NT2/D1 (cell line): ENCODE measurements around the gene GNG12.

Experiments
- DNase-seq: peaks from one replicate; pipeline ENCODE4 v3.0.0-alpha.2; 2011; ENCODE audit warnings: low read depth, low spot score
- H3K27me3 ChIP-seq: 2 replicates; pipeline ENCODE4 v1.6.0; 2011; ENCODE audit warnings: mild to moderate bottlenecking; ENCODE audit not compliant: insufficient read length, insufficient read depth
- H3K36me3 ChIP-seq: 2 replicates; pipeline ENCODE4 v1.6.1; 2011; ENCODE audit warnings: mild to moderate bottlenecking, low read length, mixed read lengths; ENCODE audit not compliant: insufficient read depth, insufficient read length
- H3K4me1 ChIP-seq: 2 replicates; pipeline ENCODE4 v1.5.1; 2011; ENCODE audit not compliant: insufficient read depth, insufficient read length
- H3K4me3 ChIP-seq: 2 replicates; pipeline ENCODE4 v1.5.1; 2011; ENCODE audit warnings: low read depth; ENCODE audit not compliant: insufficient read length
- H3K9ac ChIP-seq: 2 replicates; pipeline ENCODE4 v1.6.0; 2011; ENCODE audit warnings: low read depth; ENCODE audit not compliant: insufficient read length
- H3K9me3 ChIP-seq: 2 replicates; pipeline ENCODE4 v1.5.1; 2011; ENCODE audit warnings: mild to moderate bottlenecking, low read length; ENCODE audit not compliant: insufficient read depth
- SUZ12 ChIP-seq: IDR thresholded peaks from 2 replicates; pipeline ENCODE4 v1.6.1; 2011; ENCODE audit not compliant: insufficient read length, insufficient read depth; ENCODE audit errors: extremely low read depth
- YY1 ChIP-seq: IDR thresholded peaks from 2 replicates; pipeline ENCODE4 v1.6.1; 2011; ENCODE audit not compliant: insufficient read length, insufficient read depth
- ZNF274 ChIP-seq: IDR thresholded peaks from 2 replicates; pipeline ENCODE4 v1.6.1; 2011; ENCODE audit warnings: mild to moderate bottlenecking, low read depth, low read length

The GNG12 gene

DNA sequence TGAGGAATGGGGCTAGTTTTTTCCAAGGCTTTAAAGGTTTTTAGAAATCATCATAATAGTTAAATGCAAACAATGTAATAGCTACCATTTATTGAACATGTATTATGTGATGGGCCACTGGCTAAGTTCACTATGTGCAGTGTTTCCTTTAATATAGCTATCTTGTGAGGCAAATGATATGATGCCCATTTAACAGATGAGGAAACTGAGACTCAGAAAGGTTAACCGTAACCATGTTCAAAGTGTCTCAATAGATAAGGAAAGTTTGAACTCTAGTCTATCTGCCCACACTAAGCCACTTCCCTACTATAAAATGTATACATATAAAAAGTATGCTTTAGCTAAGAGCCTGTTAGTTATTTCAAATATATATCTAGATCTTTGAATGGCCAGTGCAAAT, 64.8 kb downstream of the GNG12 start:
- H3K27me3 ChIP-seq = no peaks in the 10 kb centered on the region
- peaks cover 10% of the 10 kb centered on the region for H3K36me3 ChIP-seq
- no peak for TF ChIP-seq ZNF274
- no peak for TF ChIP-seq SUZ12
- TF ChIP-seq YY1 = no peak
- H3K9ac ChIP-seq = no peak overlapping the region
- no peak overlapping the region for H3K4me3 ChIP-seq
- H3K9me3 ChIP-seq = no peaks in the 10 kb centered on the region
- peaks cover 6% of the 10 kb centered on the region for H3K4me1 ChIP-seq
- DNase-seq = no peak

DNA sequence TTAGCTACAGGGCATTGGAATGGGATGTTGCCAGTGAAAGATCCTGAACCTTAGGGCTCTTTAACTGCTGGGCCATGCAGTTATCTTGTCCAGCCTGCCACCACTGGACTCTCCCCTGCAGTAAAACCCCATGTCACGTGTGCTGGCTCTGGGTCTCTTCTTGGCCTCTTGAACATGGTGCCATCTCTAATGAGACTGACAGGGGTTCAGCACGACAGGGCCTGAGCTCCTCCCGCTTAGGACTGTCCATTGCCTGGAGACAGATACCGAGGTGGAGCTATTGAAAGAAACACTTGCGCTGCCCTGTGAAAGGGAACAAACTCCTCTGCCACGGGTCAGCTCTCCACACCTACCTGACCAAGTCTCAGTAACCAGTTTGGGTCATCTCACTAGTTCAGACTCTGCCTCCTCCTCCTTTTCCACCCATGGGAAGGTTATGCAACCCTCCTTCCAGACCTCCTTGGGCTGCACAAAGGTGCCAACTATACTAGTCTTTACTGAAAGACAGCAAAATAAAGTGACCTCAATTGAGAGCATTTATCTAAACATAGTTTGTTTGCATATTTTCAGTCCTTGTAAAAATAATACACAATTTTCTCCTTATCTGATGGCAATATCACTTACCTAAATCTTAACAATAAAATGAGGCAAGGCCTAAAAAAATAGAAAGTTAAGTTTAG, 66.0 kb downstream of the GNG12 start:
- no peak for TF ChIP-seq YY1
- no peak for TF ChIP-seq SUZ12
- TF ChIP-seq ZNF274 = no peak
- no peak for DNase-seq
- peaks cover 9% of the 10 kb centered on the region for H3K36me3 ChIP-seq
- H3K4me1 ChIP-seq = peaks cover 6% of the 10 kb centered on the region
- no peaks in the 10 kb centered on the region for H3K9me3 ChIP-seq
- no peak overlapping the region for H3K9ac ChIP-seq
- no peaks in the 10 kb centered on the region for H3K27me3 ChIP-seq
- H3K4me3 ChIP-seq = no peak overlapping the region

DNA sequence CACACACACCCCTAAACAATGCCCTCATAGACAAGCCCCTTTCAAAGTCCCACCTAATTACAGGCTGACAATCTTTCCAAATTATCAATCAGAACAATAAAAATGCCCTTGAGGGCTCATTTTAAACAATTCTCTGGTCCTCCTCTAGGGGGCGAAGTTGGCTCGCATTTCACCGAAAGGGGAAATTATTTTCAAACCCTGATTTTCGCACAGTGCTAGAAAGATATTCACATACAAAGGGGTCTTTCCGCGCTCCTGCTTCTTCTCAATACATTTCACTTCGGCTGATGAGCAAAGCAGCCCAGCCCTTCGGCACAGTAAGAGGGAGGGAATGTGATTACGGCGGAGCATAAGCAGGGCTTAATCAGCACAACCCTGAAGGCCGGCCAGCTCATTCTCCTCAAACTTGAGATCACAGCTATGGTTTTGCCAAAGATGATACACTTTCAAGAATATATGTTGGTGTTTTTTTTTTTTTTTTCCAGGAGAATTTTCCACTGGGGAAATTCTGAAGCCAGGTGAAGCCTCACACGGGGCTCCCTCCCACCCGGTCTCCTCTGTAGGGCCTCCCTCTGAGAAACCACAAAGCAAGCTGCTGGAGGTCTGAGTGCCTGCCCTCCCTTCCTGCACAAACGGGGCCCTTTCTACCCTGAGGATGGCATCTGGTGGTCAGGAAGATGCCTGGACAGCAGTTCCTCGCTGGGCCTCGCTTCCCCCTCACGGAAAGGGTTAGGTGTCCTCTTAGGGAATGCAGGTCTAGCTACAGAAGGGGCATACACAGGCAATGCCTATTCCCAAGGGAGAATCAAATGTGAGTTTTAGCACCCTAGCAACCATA, 66.9 kb downstream of the GNG12 start:
- H3K9me3 ChIP-seq = no peaks in the 10 kb centered on the region
- no peak for DNase-seq
- TF ChIP-seq ZNF274 = no peak
- TF ChIP-seq SUZ12 = no peak
- no peak for TF ChIP-seq YY1
- H3K9ac ChIP-seq = peak overlapping the region; percentile 53
- H3K27me3 ChIP-seq = no peaks in the 10 kb centered on the region
- peaks cover 6% of the 10 kb centered on the region for H3K4me1 ChIP-seq
- H3K4me3 ChIP-seq = peak overlapping the region; percentile 11
- peaks cover 7% of the 10 kb centered on the region for H3K36me3 ChIP-seq

DNA sequence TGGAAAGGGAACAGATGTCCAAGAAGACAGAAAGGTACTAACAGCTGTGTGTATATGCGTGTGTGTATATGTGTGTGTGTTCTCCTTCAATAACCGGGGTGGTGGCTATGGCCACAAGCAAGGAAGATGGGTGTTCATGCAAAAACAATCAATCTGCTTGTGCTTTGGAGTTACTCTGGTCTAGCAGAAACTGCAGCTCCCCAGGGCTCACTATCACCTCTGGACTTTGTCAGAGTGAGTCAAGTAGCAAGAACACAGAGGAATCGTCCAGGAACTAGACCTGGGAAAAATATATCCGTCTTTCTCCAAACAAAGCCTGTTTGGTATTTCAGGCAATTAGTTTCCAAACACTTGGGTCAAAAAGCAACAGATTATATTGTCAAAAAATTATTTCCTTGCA, 68.6 kb downstream of the GNG12 start:
- DNase-seq = no peak

DNA sequence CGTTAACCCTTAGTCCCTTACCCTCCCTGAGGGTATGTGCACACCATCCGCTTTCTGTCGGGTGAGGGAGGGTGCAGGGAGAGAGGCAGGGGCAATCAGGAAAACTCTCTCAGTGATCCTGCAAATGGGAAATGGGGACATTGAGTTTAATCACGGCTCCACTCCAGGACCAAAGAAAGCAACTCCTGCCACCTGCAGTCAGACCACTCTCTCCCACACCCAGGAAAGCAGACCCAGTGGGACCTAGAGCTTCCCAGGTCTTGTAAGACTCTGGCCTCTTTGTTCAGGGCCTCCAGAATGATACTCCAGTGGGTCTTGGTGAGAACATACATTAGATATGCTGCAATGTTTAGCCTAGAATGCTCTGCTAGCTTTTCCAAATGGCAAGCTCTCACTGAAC, 71.5 kb downstream of the GNG12 start:
- H3K4me3 ChIP-seq = no peak overlapping the region

More for the DNA sequence above, 68.6 kb downstream of the GNG12 start:
- no peak overlapping the region for H3K4me3 ChIP-seq
- no peak overlapping the region for H3K9ac ChIP-seq
- H3K36me3 ChIP-seq = peaks cover 3% of the 10 kb centered on the region
- H3K4me1 ChIP-seq = peaks cover 9% of the 10 kb centered on the region
- H3K27me3 ChIP-seq = no peaks in the 10 kb centered on the region
- H3K9me3 ChIP-seq = no peaks in the 10 kb centered on the region
- no peak for TF ChIP-seq YY1
- no peak for TF ChIP-seq SUZ12
- no peak for TF ChIP-seq ZNF274

DNA sequence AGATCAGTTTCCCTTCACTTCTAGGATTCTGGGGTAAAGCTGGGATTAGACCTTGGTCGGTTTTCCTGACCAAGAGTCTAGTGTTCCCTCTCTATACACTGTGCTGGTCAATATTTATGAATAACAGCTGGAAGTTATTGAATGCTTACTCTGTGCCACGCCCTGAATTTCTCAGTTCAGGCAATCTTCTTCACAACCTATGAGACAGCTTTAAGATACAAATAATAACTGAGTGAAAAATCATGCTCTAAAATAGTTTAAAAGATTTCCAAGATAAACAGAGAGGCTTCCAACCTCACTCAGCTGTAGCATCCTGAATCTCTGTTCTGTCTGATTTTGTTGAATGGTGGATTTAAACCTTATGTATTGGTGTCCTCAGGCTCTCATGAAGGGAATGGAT, 72.2 kb downstream of the GNG12 start:
- no peaks in the 10 kb centered on the region for H3K9me3 ChIP-seq
- no peak overlapping the region for H3K9ac ChIP-seq
- H3K4me1 ChIP-seq = peaks cover 3% of the 10 kb centered on the region
- H3K27me3 ChIP-seq = no peaks in the 10 kb centered on the region
- peaks cover 6% of the 10 kb centered on the region for H3K36me3 ChIP-seq
- DNase-seq = no peak
- TF ChIP-seq ZNF274 = no peak
- TF ChIP-seq YY1 = no peak
- no peak for TF ChIP-seq SUZ12
- H3K4me3 ChIP-seq = no peak overlapping the region

More for the DNA sequence above, 71.5 kb downstream of the GNG12 start:
- H3K36me3 ChIP-seq = peaks cover 3% of the 10 kb centered on the region
- TF ChIP-seq ZNF274 (no peak), YY1 (no peak), SUZ12 (no peak)
- H3K27me3 ChIP-seq = no peaks in the 10 kb centered on the region
- no peak for DNase-seq
- no peak overlapping the region for H3K9ac ChIP-seq
- H3K9me3 ChIP-seq = no peaks in the 10 kb centered on the region
- peaks cover 3% of the 10 kb centered on the region for H3K4me1 ChIP-seq
